HG03103 (cell line): ENCODE measurements around the gene SBF2.
"Not testable (repeated sequence)": the region's sequence is repeated elsewhere in the genome, so short reads cannot be mapped to it uniquely, and the experiment has no call there.

Source experiments
- ATAC-seq: cut with Tn5 transposase; IDR thresholded peaks from one replicate; pipeline ENCODE4 v1.9.1; 2021; ENCODE audit warnings: low read depth; ENCODE audit not compliant: unreplicated experiment

SBF2 gene

GRCh38 chr11:10029386-10030121, 264.5 kb downstream of the SBF2 start:
- ATAC-seq: no peak

- no peak for ATAC-seq
Observed at GRCh38 chr11:10026514-10026913, 267.5 kb downstream of the SBF2 start.

- ATAC-seq: no peak
Observed at GRCh38 chr11:10023212-10023611, 270.8 kb downstream of the SBF2 start.

GRCh38 chr11:10022764-10023163, 271.3 kb downstream of the SBF2 start:
- ATAC-seq: no peak

GRCh38 chr11:10021563-10021962, 272.5 kb downstream of the SBF2 start:
- ATAC-seq: no peak

- ATAC-seq: no peak
Observed at GRCh38 chr11:10019906-10020682, 273.9 kb downstream of the SBF2 start.

GRCh38 chr11:10017911-10018310, 276.1 kb downstream of the SBF2 start:
- no peak for ATAC-seq

GRCh38 chr11:10017050-10017449, 277.0 kb downstream of the SBF2 start:
- ATAC-seq: no peak

GRCh38 chr11:10012068-10012467, 282.0 kb downstream of the SBF2 start:
- no peak for ATAC-seq

- no peak for ATAC-seq
Observed at GRCh38 chr11:10005955-10006525, 288.0 kb downstream of the SBF2 start.

- no peak for ATAC-seq
Observed at GRCh38 chr11:10004526-10005113, 289.4 kb downstream of the SBF2 start.

GRCh38 chr11:10002221-10002620, 291.8 kb downstream of the SBF2 start:
- no peak for ATAC-seq

GRCh38 chr11:9992306-9992705, 301.7 kb downstream of the SBF2 start:
- ATAC-seq: no peak

- ATAC-seq: no peak
Observed at GRCh38 chr11:9990221-9990973, 303.6 kb downstream of the SBF2 start.

- ATAC-seq: not testable (repeated sequence)
Observed at GRCh38 chr11:9987303-9987702, 306.7 kb downstream of the SBF2 start.

GRCh38 chr11:9982796-9983579, 311.0 kb downstream of the SBF2 start:
- ATAC-seq: no peak

GRCh38 chr11:9982127-9982795, 311.8 kb downstream of the SBF2 start:
- ATAC-seq: no peak

GRCh38 chr11:9980931-9981330, 313.1 kb downstream of the SBF2 start:
- ATAC-seq: no peak

- no peak for ATAC-seq
Observed at GRCh38 chr11:9977554-9977953, 316.5 kb downstream of the SBF2 start.
